H1 (cell line): ENCODE measurements around the gene CAST. TPM values are rescaled to one million over a fixed set of nuclear protein-coding genes. Genes with fewer than 3 reads are reported as not detected.

Source experiments
- CTCF ChIA-PET: fragments of 300-600 bp; sonication (Branson Sonifier 250); formaldehyde crosslinking; loops from one replicate; lab custom pipeline; 2021; ENCODE audit not compliant: partially characterized antibody; lab: Charles Lee
- POLR2A ChIA-PET: fragments of 300-600 bp; sonication (Branson Sonifier 250); formaldehyde crosslinking; loops from one replicate; lab custom pipeline; 2021; ENCODE audit warnings: inconsistent platforms; ENCODE audit not compliant: partially characterized antibody; lab: Charles Lee
- DNase-seq, 2 experiments: peaks; one replicate each; pipeline versions ENCODE4 v3.0.0 to v3.0.0-alpha.2; 2010 to 2022; ENCODE audit warnings: low spot score in 2 of 2, low read depth in 1 of 2, mixed read lengths in 1 of 2
- FAIRE-seq: peaks from 2 replicates; lab custom pipeline; 2011; peaks lifted over from hg19 to GRCh38; lab: Jason Lieb, UNC
- H2AFZ ChIP-seq: 2 replicates; pipeline ENCODE4 v1.8.1; 2012; ENCODE audit warnings: low read length, inconsistent platforms
- H2AK5ac ChIP-seq: 2 replicates; pipeline ENCODE4 v1.6.1; 2013; ENCODE audit warnings: low read depth, low read length
- H2BK120ac ChIP-seq: replicated peaks from 2 replicates; pipeline ENCODE3; 2013; ENCODE audit warnings: low read depth, low read length, inconsistent platforms
- H2BK12ac ChIP-seq: 2 replicates; pipeline ENCODE4 v1.6.1; 2013; ENCODE audit warnings: low read depth, low read length
- H2BK15ac ChIP-seq: 2 replicates; pipeline ENCODE4 v1.6.1; 2013; ENCODE audit warnings: low read length
- H2BK20ac ChIP-seq: 2 replicates; pipeline ENCODE4 v1.6.1; 2013; ENCODE audit warnings: low read length
- H2BK5ac ChIP-seq: 2 replicates; pipeline ENCODE4 v1.6.1; 2013; ENCODE audit warnings: low read depth, low read length
- H3K14ac ChIP-seq: 2 replicates; pipeline ENCODE4 v1.6.1; 2013; ENCODE audit warnings: inconsistent platforms; ENCODE audit not compliant: insufficient read length
- H3K18ac ChIP-seq: 2 replicates; pipeline ENCODE4 v1.6.1; 2013; ENCODE audit warnings: low read length; ENCODE audit errors: extremely low read depth
- H3K23ac ChIP-seq: 2 replicates; pipeline ENCODE4 v1.6.1; 2013; ENCODE audit warnings: inconsistent platforms; ENCODE audit not compliant: insufficient read length
- H3K23me2 ChIP-seq: 2 replicates; pipeline ENCODE4 v1.6.1; 2013; ENCODE audit warnings: low read depth, low read length
- H3K27ac ChIP-seq: 2 replicates; pipeline ENCODE4 v1.6.1; 2011; ENCODE audit warnings: low read depth, low read length, inconsistent platforms
- H3K27me3 ChIP-seq, 4 experiments: replicated peaks in 1 of 4; 1 replicate in 1 of 4; 2 replicates in 3 of 4; pipeline versions ENCODE4 v1.6.1 to v1.8.1; 2011 to 2013; ENCODE audit warnings: low read length in 3 of 4, mild to moderate bottlenecking in 3 of 4, inconsistent platforms in 2 of 4, mixed read lengths in 2 of 4, moderate library complexity in 1 of 4; ENCODE audit not compliant: control insufficient read depth in 3 of 4, insufficient read depth in 3 of 4; ENCODE audit errors: extremely low read depth in 1 of 4
- H3K36me3 ChIP-seq, 4 experiments: 2 replicates each; pipeline versions ENCODE4 v1.6.1 to v1.8.1; 2011 to 2013; ENCODE audit warnings: mild to moderate bottlenecking in 4 of 4, low read length in 3 of 4, moderate library complexity in 2 of 4, control low read depth in 1 of 4, inconsistent platforms in 1 of 4; ENCODE audit not compliant: insufficient read depth in 4 of 4, control insufficient read depth in 2 of 4
- H3K4ac ChIP-seq: replicated peaks from 2 replicates; pipeline ENCODE3; 2013; ENCODE audit warnings: low read length, low read depth, mixed read lengths, inconsistent platforms; ENCODE audit not compliant: insufficient read length
- H3K4me1 ChIP-seq, 4 experiments: replicated peaks in 1 of 4; 1 replicate in 1 of 4; 2 replicates in 3 of 4; pipeline versions ENCODE4 v1.6.1 to v1.8.1; 2011 to 2013; ENCODE audit warnings: low read length in 3 of 4, inconsistent platforms in 2 of 4, mixed read lengths in 1 of 4; ENCODE audit not compliant: insufficient read depth in 4 of 4, control insufficient read depth in 3 of 4
- H3K4me2 ChIP-seq, 2 experiments: 2 replicates each; pipeline versions ENCODE4 v1.6.1 to v1.8.1; 2011 to 2013; ENCODE audit warnings: low read depth in 2 of 2, low read length in 2 of 2, control low read depth in 1 of 2, inconsistent platforms in 1 of 2, mild to moderate bottlenecking in 1 of 2; ENCODE audit not compliant: insufficient read depth in 1 of 2
- H3K4me3 ChIP-seq, 4 experiments: fragments of 200-600, 300-600 bp in 1 of 4; sonication (generic), shearing (Covaris generic), sonication (Bioruptor Twin) in 1 of 4; 2 replicates each; pipeline versions ENCODE4 v1.5.1 to v1.8.1; 2011 to 2016; ENCODE audit warnings: low read length in 4 of 4, low read depth in 3 of 4, control low read depth in 2 of 4, inconsistent platforms in 2 of 4, mild to moderate bottlenecking in 2 of 4, mixed read lengths in 1 of 4, moderate library complexity in 1 of 4; ENCODE audit not compliant: insufficient read depth in 2 of 4; ENCODE audit errors: extremely low read depth in 1 of 4
- H3K56ac ChIP-seq: replicated peaks from 2 replicates; pipeline ENCODE3; 2013; ENCODE audit warnings: low read depth, mild to moderate bottlenecking, mixed read lengths, low read length, inconsistent platforms; ENCODE audit not compliant: insufficient read length
- H3K79me1 ChIP-seq: 2 replicates; pipeline ENCODE4 v1.6.1; 2013; ENCODE audit warnings: low read depth, low read length, control low read depth
- H3K79me2 ChIP-seq, 2 experiments: 2 replicates each; pipeline versions ENCODE4 v1.6.1 to v1.8.1; 2012 to 2013; ENCODE audit warnings: low read length in 2 of 2, mild to moderate bottlenecking in 2 of 2, inconsistent platforms in 1 of 2; ENCODE audit not compliant: insufficient read depth in 2 of 2, control insufficient read depth in 1 of 2
- H3K9ac ChIP-seq, 4 experiments: replicated peaks in 1 of 4; 1 replicate in 1 of 4; 2 replicates in 3 of 4; pipeline versions ENCODE4 v1.6.1 to v1.8.1; 2011 to 2013; ENCODE audit warnings: low read depth in 3 of 4, low read length in 3 of 4, control low read depth in 2 of 4, mild to moderate bottlenecking in 2 of 4, moderate library complexity in 2 of 4, inconsistent platforms in 1 of 4; ENCODE audit errors: extremely low read depth in 1 of 4
- H3K9me3 ChIP-seq, 2 experiments: 2 replicates each; pipeline versions ENCODE4 v1.6.1 to v1.8.1; 2012 to 2013; ENCODE audit warnings: mild to moderate bottlenecking in 2 of 2, moderate library complexity in 2 of 2, control low read depth in 1 of 2, inconsistent platforms in 1 of 2, low read depth in 1 of 2, low read length in 1 of 2, mixed read lengths in 1 of 2; ENCODE audit not compliant: insufficient read depth in 2 of 2
- H4K20me1 ChIP-seq, 2 experiments: replicated peaks in 1 of 2; 2 replicates each; pipeline versions ENCODE3 to v1.8.1; 2011 to 2013; ENCODE audit warnings: inconsistent platforms in 2 of 2, low read length in 2 of 2, mild to moderate bottlenecking in 1 of 2; ENCODE audit not compliant: insufficient read depth in 2 of 2, control insufficient read depth in 1 of 2
- H4K5ac ChIP-seq: 2 replicates; pipeline ENCODE4 v1.6.1; 2013; ENCODE audit warnings: low read length, low read depth, mixed read lengths, inconsistent platforms; ENCODE audit not compliant: insufficient read length
- H4K8ac ChIP-seq: 2 replicates; pipeline ENCODE4 v1.8.0; 2013; ENCODE audit warnings: mild to moderate bottlenecking, moderate library complexity, low read length, inconsistent platforms; ENCODE audit not compliant: insufficient read depth; ENCODE audit errors: extremely low read depth
- H4K91ac ChIP-seq: replicated peaks from 2 replicates; pipeline ENCODE3; 2013; ENCODE audit warnings: low read length, mixed read lengths, inconsistent platforms; ENCODE audit not compliant: insufficient read length
- WGBS, 2 experiments: shearing (Covaris generic) in 1 of 2; methylation state at CpG; one replicate each; pipeline versions ENCODE4 v1.1.6 to v1.1.7; 2013 to 2015; ENCODE audit warnings: low lambda C conversion rate in 2 of 2, mixed read lengths in 2 of 2, inconsistent platforms in 1 of 2, low coverage in 1 of 2, missing lambda C conversion rate in 1 of 2; ENCODE audit not compliant: insufficient replicate concordance in 2 of 2, insufficient coverage in 1 of 2, insufficient read length in 1 of 2; ENCODE audit errors: extremely low coverage in 1 of 2, missing lambda C conversion rate in 1 of 2; 5-methylcytosine and 5-hydroxymethylcytosine counted together
- polyA plus RNA-seq, 7 experiments: library from polyadenylated mRNA; depleted of rRNA in 3 of 7; stranded (reverse) in 5 of 7; unstranded in 2 of 7; fragments of >200 nt in 5 of 7; fragments of 200-250 nt in 2 of 7; gene quantifications; 1 replicate in 5 of 7; 2 replicates in 1 of 7; 4 replicates in 1 of 7; pipeline versions ENCODE4 v1.2.1 to v1.2.3, GENCODE V29; 2011 to 2013; ENCODE audit warnings: missing spikeins in 2 of 7, mixed read lengths in 2 of 7
- total RNA-seq: library from RNA; stranded (reverse); fragmentation: NEBNext Ultra II Directional; extraction: Animal tissue kit (Norgen Biotek cat#: 25700); gene quantifications from 2 replicates; pipeline ENCODE4 v1.2.1, GENCODE V29; 2021
- TF ChIP-seq, protein P1 (sequence below): IDR thresholded peaks from 2 replicates; pipeline ENCODE4 v1.6.1; 2012; ENCODE audit warnings: inconsistent platforms

CAST gene
- total and polyA plus RNA-seq, 2 of the 8 experiments (the other 6 are each of a cell fraction or from before 2014, with no cell fraction given), result 9.0 to 48.2 TPM

GRCh38 chr5:96690861-96691260 is 28.7 kb downstream of the CAST start:
- no peak for FAIRE-seq
- TF ChIP-seq, protein P1, sequence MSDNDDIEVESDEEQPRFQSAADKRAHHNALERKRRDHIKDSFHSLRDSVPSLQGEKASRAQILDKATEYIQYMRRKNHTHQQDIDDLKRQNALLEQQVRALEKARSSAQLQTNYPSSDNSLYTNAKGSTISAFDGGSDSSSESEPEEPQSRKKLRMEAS, result no peak
- TF ChIP-seq, all 59 proteins: peak for 0
- Histone ChIP-seq H3K27me3 (no peaks in the 10 kb centered on the region), H3K36me3 (no peaks in the 10 kb centered on the region), H2AK5ac (no peak overlapping the region), H4K5ac (no peak overlapping the region), H3K4me2 (no peak overlapping the region), H3K14ac (no peak overlapping the region), H3K4me1 (no peaks in the 10 kb centered on the region), H3K23ac (no peak overlapping the region), H3K9ac (no peak overlapping the region), H3K27ac (no peak overlapping the region), H2BK12ac (no peak overlapping the region), H3K18ac (no peak overlapping the region), H3K4me3 (no peak overlapping the region), H4K91ac (no peak overlapping the region), H4K20me1 (no peaks in the 10 kb centered on the region), H2BK20ac (no peak overlapping the region), H3K4ac (no peak overlapping the region), H2BK120ac (no peak overlapping the region), H2BK5ac (no peak overlapping the region), H2AFZ (no peak overlapping the region), H3K23me2 (no peaks in the 10 kb centered on the region), H3K56ac (no peak overlapping the region), H4K8ac (no peak overlapping the region), H3K79me2 (no peaks in the 10 kb centered on the region), H2BK15ac (no peak overlapping the region), H3K9me3 (no peaks in the 10 kb centered on the region), H3K79me1 (no peaks in the 10 kb centered on the region)
- WGBS, 2 experiments, result 94% methylated on average over 1 of the region's 1 CpG; no CpG with 5 or more reads in 1 of the 2 experiments
- CTCF ChIA-PET, result interaction anchor here (0.6 to 7.0 kb wide), 3 partner anchors 11 to 89 kb away, joined by 3 to 89 read pairs (median 6); no protein-coding TSS in a partner anchor
- POLR2A ChIA-PET, result interaction anchor here (0.9 kb wide), 1 partner anchor 19 kb away, joined by 3 read pairs; no protein-coding TSS in a partner anchor
- DNase-seq, result no peak
